Spleen (tissue), 11 donors: Measurements from ENCODE around the gene ANAPC5. TPM values are rescaled to one million over a fixed set of nuclear protein-coding genes. Genes with fewer than 3 reads are reported as not detected.
"Not testable (repeated sequence)": the region's sequence is repeated elsewhere in the genome, so short reads cannot be mapped to it uniquely, and the experiment has no call there.

Source experiments
- DNase-seq: peaks from one replicate; pipeline ENCODE4 v3.0.0-alpha.2; 2020
- H3K27ac ChIP-seq, 8 donors: fragments of 200-600 bp; sonication (generic) in 7 of 8; 1 replicate in 4 of 8; 2 replicates in 4 of 8; pipeline versions ENCODE4 v1.5.0 to v1.8.0; 2016 to 2021; ENCODE audit warnings: inconsistent platforms in 4 of 8, mild to moderate bottlenecking in 4 of 8, moderate library complexity in 1 of 8
- H3K27me3 ChIP-seq, 7 donors: fragments of 200-600 bp; sonication (generic) in 6 of 7; replicated peaks in 1 of 7; 1 replicate in 4 of 7; 2 replicates in 3 of 7; pipeline versions ENCODE4 v1.5.0 to v1.8.0; 2016 to 2021; ENCODE audit warnings: inconsistent platforms in 3 of 7, mild to moderate bottlenecking in 1 of 7
- H3K36me3 ChIP-seq, 6 donors: fragments of 200-600 bp; sonication (generic) in 5 of 6; 1 replicate in 4 of 6; 2 replicates in 2 of 6; pipeline versions ENCODE4 v1.5.0 to v1.8.0; 2016 to 2021; ENCODE audit warnings: inconsistent platforms in 2 of 6
- H3K4me1 ChIP-seq, 6 donors: fragments of 200-600 bp; sonication (generic) in 5 of 6; 1 replicate in 3 of 6; 2 replicates in 3 of 6; pipeline versions ENCODE4 v1.5.0 to v1.8.0; 2016 to 2021; ENCODE audit warnings: inconsistent platforms in 3 of 6
- H3K4me3 ChIP-seq, 8 donors: fragments of 200-600 bp; sonication (generic) in 7 of 8; 1 replicate in 4 of 8; 2 replicates in 4 of 8; pipeline versions ENCODE4 v1.5.0 to v1.8.0; 2016 to 2021; ENCODE audit warnings: inconsistent platforms in 4 of 8, mild to moderate bottlenecking in 4 of 8, moderate library complexity in 2 of 8
- H3K9me3 ChIP-seq, 8 donors: fragments of 200-600 bp; sonication (generic) in 7 of 8; 1 replicate in 4 of 8; 2 replicates in 4 of 8; pipeline versions ENCODE4 v1.5.0 to v1.8.0; 2016 to 2021; ENCODE audit warnings: inconsistent platforms in 4 of 8
- POLR2A ChIP-seq, 3 donors: fragments of 450-650 bp; IDR thresholded peaks; one replicate each; pipeline ENCODE4 v1.5.1; 2017; ENCODE audit warnings: antibody characterized with exemption in 3 of 3, mild to moderate bottlenecking in 1 of 3
- POLR2AphosphoS5 ChIP-seq, 3 donors: sonication (generic); formaldehyde crosslinking; IDR thresholded peaks; one replicate each; pipeline ENCODE4 v1.5.1; 2017; ENCODE audit warnings: antibody characterized with exemption in 3 of 3
- WGBS, 5 donors: extraction: QIAGEN DNeasy Blood & Tissue Kit in 3 of 5; methylation state at CpG; one replicate each; pipeline versions ENCODE4 v1.1.5 to v1.1.7; 2013 to 2018; 5-methylcytosine and 5-hydroxymethylcytosine counted together
- intact Hi-C: fragments of 100-400 bp; cut with DNase I; formaldehyde crosslinking; loops from one replicate; pipeline ENCODE4 v1.15.0; 2023; ENCODE audit warnings: low total_unique reads
- polyA plus RNA-seq, 3 donors: library from polyadenylated mRNA; stranded (reverse); fragments of 200-250 nt; gene quantifications; one replicate each; pipeline ENCODE4 v1.2.1, GENCODE V29; 2013
- total RNA-seq, 7 donors: library from RNA; depleted of rRNA in 3 of 7; stranded (reverse); fragments of >200 nt in 3 of 7; fragmentation: NEBNext Ultra II Directional in 4 of 7; extraction: Animal tissue kit (Norgen Biotek cat#: 25700) in 4 of 7; gene quantifications; one replicate each; pipeline versions ENCODE4 v1.1.0 to v1.2.1, GENCODE V29; 2016 to 2021
- TF ChIP-seq, protein P1 (sequence below), 11 experiments: fragments of 200-600 bp in 7 of 11; fragments of 450-650 bp in 4 of 11; sonication (generic) in 4 of 11; IDR thresholded peaks in 8 of 11; conservative IDR thresholded peaks in 3 of 11; 1 replicate in 7 of 11; 2 replicates in 4 of 11; pipeline versions ENCODE4 v1.4.0 to v1.8.0; 2016 to 2021; ENCODE audit warnings: antibody characterized with exemption in 11 of 11, inconsistent platforms in 4 of 11, mild to moderate bottlenecking in 1 of 11
- donor health status: healthy with polysubstance abuse.
- donor health status: DM: no; HTN: no; CAD: no; lungs with moderate emphysema.
- donor health status: DM: no; HTN: no; CAD: no.
- donor health status: Bipolar disorder and iron deficiency.
- donor health status: healthy.
- donor health status: DM: no; HTN: no; CAD: no.
- donor health status: DM: yes; HTN: yes; CAD: no.

Gene ANAPC5
- total and polyA plus RNA-seq, 10 donors: 97.5 to 185 (median 141) TPM

DNA sequence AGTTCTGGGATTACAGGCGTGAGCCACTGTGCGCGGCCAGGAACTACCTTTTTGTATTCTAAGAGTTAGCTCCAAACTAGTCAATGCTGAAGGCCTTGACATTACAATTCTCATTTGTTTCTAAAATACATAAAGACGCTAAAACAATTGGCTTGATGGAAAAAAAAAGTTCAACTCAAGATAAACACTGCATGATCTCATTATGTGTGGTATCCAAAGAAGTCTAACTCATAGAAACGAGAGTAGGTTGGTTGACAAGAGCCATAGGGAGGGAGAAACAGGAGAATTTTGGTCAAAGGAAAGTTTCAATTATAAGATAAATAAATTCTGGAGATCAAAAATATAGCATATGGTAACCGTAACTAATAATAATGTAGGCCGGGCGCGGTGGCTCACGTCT lies 27.7 kb upstream of the ANAPC5 start:
- TF ChIP-seq, protein P1, sequence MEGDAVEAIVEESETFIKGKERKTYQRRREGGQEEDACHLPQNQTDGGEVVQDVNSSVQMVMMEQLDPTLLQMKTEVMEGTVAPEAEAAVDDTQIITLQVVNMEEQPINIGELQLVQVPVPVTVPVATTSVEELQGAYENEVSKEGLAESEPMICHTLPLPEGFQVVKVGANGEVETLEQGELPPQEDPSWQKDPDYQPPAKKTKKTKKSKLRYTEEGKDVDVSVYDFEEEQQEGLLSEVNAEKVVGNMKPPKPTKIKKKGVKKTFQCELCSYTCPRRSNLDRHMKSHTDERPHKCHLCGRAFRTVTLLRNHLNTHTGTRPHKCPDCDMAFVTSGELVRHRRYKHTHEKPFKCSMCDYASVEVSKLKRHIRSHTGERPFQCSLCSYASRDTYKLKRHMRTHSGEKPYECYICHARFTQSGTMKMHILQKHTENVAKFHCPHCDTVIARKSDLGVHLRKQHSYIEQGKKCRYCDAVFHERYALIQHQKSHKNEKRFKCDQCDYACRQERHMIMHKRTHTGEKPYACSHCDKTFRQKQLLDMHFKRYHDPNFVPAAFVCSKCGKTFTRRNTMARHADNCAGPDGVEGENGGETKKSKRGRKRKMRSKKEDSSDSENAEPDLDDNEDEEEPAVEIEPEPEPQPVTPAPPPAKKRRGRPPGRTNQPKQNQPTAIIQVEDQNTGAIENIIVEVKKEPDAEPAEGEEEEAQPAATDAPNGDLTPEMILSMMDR (IDR thresholded peaks at IDR 0.05 in 8 of 11, conservative IDR thresholded peaks at IDR 0.05 in 3 of 11): no peak
- TF ChIP-seq POLR2AphosphoS5 (IDR thresholded peaks at IDR 0.05) (no peak), POLR2A (IDR thresholded peaks at IDR 0.05) (no peak)
- Histone ChIP-seq H3K4me1 (no peaks in the 10 kb centered on the region), H3K9me3 (no peaks in the 10 kb centered on the region), H3K36me3 (no peaks in the 10 kb centered on the region), H3K27me3 (no peaks in the 10 kb centered on the region), H3K4me3 (no peak overlapping the region), H3K27ac (no peak overlapping the region)
- DNase-seq: no peak
- 89 to 94% (median 92%) methylated on average over 10 of the region's 10 CpGs for WGBS, 5 donors
- intact Hi-C loops: no loop called here

DNA sequence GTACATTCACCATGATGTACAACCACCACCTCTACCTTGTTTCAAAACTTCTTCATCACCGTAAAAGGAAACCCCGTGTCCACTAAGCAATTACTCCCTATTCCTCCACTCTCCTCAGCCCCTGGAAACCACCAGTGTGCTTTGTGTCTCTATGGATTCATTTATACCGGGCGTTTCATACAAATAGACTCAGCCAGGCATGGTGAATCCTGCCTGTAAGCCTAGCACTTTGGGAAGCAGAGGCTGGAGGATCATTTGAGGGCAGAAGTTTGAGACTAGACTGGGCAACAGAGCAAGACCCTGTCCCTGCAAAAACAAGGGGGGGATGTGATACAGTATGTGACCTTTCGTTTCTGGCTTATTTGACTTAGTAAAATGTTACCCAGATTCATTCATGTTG lies 26.5 kb upstream of the ANAPC5 start:
- no peak for DNase-seq
- intact Hi-C loops: no loop called here
- no peak overlapping the region for H3K27ac ChIP-seq
- WGBS, 5 donors: 81 to 87% (median 82%) methylated on average over 5 of the region's 5 CpGs
- no peaks in the 10 kb centered on the region for H3K36me3 ChIP-seq
- no peaks in the 10 kb centered on the region for H3K4me1 ChIP-seq
- H3K4me3 ChIP-seq: no peak overlapping the region
- no peaks in the 10 kb centered on the region for H3K27me3 ChIP-seq
- H3K9me3 ChIP-seq: no peaks in the 10 kb centered on the region
- TF ChIP-seq, protein P1 (IDR thresholded peaks at IDR 0.05 in 8 of 11, conservative IDR thresholded peaks at IDR 0.05 in 3 of 11): no peak
- TF ChIP-seq POLR2A (IDR thresholded peaks at IDR 0.05) (no peak), POLR2AphosphoS5 (IDR thresholded peaks at IDR 0.05) (no peak)

DNA sequence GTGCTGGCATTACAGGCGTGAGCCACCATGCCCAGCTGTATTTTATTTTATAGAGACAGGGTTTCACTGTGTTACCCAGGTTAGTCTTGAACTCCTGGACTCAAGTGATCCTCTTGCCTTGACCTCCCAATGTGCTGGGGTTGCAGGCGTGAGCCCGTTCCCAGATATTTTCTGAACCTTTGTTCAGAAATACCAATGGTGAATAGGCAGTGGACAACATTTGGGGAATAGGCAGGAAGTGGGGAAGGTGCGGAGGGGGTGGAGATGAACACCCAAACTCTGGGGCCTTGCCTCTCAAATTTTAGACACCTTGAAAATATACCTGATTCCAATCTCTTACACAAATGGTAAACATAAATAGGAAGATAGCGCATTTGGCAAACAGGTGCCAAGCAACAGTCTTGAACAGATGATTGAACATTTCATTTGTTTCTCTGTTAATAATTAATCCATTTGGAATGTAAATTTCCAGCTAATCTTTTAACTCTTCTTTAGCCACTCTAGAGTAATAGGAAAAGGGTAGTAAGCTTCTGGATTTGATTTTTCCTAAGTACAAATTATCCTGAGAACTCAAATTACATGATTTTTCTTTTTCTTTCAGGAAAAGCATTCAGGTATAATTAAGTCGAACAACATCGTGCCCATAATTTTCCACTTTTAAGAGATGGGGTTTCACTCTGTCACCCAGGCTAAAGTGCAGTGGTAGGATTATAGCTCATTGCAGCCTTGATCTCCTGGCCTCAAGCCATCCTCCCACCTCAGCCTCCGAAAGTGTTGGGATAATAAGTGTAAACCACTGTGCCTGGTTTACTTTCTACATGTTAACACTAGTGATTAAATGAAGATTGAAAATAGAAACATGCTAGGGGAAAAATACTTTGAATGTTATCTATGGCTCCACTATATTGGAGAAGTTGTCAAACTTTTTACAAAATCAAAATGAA lies 24.8 kb upstream of the ANAPC5 start:
- H3K4me3 ChIP-seq: no peak overlapping the region
- no peaks in the 10 kb centered on the region for H3K9me3 ChIP-seq
- DNase-seq: no peak
- no peaks in the 10 kb centered on the region for H3K36me3 ChIP-seq
- no peak overlapping the region for H3K27ac ChIP-seq
- intact Hi-C loops: no loop called here
- no peaks in the 10 kb centered on the region for H3K4me1 ChIP-seq
- TF ChIP-seq POLR2A (IDR thresholded peaks at IDR 0.05) (no peak), POLR2AphosphoS5 (IDR thresholded peaks at IDR 0.05) (no peak)
- TF ChIP-seq, protein P1 (IDR thresholded peaks at IDR 0.05 in 8 of 11, conservative IDR thresholded peaks at IDR 0.05 in 3 of 11): no peak
- no peaks in the 10 kb centered on the region for H3K27me3 ChIP-seq
- WGBS, 5 donors: 89 to 94% (median 93%) methylated on average over 8 of the region's 8 CpGs

DNA sequence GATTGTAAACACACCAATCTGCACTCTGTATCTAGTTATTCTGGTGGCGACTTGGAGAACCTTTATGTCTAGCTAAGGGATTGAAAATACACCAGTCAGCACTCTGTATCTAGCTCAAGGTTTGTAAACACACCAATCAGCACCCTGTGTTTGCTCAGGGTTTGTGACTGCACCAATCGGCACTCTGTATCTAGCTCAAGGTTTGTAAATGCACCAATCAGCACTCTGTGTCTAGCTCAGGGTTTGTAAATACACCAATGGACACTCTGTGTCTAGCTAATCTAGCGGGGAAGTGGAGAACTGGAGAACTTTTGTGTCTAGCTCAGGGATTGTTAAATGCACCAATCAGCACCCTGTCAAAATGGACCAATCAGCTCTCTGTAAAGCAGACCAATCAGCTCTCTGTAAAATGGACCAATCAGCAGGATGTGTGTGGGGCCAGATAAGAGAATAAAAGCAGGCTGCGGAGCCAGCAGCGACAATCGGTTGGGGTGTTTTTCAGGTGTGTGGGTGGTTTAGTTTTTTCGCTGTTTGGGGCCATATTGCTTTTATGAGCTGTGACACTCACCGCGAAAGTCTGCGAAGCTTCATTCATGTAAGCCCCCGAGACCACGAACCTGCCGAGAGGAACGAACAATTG lies 22.9 kb upstream of the ANAPC5 start:
- H3K36me3 ChIP-seq, H3K27ac ChIP-seq, H3K4me3 ChIP-seq, H3K27me3 ChIP-seq, DNase-seq, intact Hi-C loops, H3K9me3 ChIP-seq, H3K4me1 ChIP-seq: not testable (repeated sequence)
- 83 to 96% (median 91%) methylated on average over 14 of the region's 14 CpGs for WGBS, 5 donors

DNA sequence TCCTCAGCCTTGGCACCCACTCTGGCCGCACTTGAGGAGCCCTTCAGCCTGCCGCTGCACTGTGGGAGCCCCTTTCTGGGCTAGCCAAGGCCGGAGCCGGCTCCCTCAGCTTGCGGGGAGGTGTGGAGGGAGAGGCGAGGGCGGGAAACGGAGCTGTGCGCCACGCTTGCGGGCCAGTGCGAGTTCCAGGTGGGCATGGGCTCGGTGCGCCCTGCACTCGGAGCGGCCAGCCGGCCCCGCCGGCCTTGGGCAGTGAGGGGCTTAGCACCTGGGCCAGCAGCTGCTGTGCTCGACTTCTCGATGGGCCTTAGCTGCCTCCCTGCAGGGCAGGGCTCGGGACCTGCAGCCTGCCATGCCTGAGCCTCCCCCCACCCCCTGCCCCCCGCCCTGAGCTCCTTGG lies 22.1 kb upstream of the ANAPC5 start:
- H3K27me3 ChIP-seq, H3K36me3 ChIP-seq, H3K4me3 ChIP-seq, H3K4me1 ChIP-seq, H3K9me3 ChIP-seq, H3K27ac ChIP-seq, intact Hi-C loops, DNase-seq: not testable (repeated sequence)
- WGBS, 5 donors: 92 to 96% (median 96%) methylated on average over 12 to 23 of the region's 23 CpGs; no CpG with 5 or more reads in 2 of the 5 donors
